H7 (cell line): Measurements from ENCODE around the gene ZNF354C. TPM values are rescaled to one million over a fixed set of nuclear protein-coding genes. Genes with fewer than 3 reads are reported as not detected.
"Not testable (repeated sequence)": the region's sequence is repeated elsewhere in the genome, so short reads cannot be mapped to it uniquely, and the experiment has no call there.

Experiments used
- DNase-seq: peaks from one replicate; pipeline ENCODE4 v3.0.0; 2012
- H3K27me3 ChIP-seq: 2 replicates; pipeline ENCODE4 v1.6.0; 2011; ENCODE audit warnings: mild to moderate bottlenecking, low read length; ENCODE audit not compliant: control insufficient read depth, insufficient read depth
- H3K36me3 ChIP-seq: replicated peaks from 2 replicates; pipeline ENCODE4 v1.5.1; 2011; ENCODE audit warnings: low read length; ENCODE audit not compliant: control insufficient read depth, insufficient read depth
- H3K4me3 ChIP-seq: 2 replicates; pipeline ENCODE4 v1.5.1; 2011; ENCODE audit warnings: low read depth, mild to moderate bottlenecking, control low read depth, low read length, moderate library complexity; ENCODE audit not compliant: insufficient read depth
- total RNA-seq: library from RNA; depleted of rRNA; stranded (reverse); fragments of >200 nt; shearing (Covaris generic); gene quantifications from 2 replicates; pipeline ENCODE4 v1.2.3, GENCODE V29; 2014

ZNF354C gene
- total RNA-seq, 1 experiment from 2014 or later: 0.03 TPM

DNA sequence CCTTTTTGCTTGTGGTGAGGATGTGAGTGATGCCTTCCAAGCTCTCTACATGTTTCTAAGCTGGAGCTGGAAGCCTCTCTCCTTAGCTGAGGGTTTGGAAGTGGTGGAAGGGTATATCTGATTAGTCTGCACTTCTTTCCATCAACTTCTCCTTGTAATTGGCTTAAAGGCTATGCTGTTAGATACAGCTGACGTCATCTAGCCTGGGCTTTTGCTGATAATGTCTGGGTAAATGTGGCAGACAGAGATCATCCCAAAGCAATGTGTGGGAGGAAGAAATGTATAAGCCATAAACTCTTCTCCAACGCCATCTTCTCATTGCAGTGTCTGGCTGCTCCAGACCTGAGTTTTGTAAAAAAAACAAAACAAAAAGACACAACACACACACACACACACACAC, 29.3 kb downstream of the ZNF354C start:
- no peak for DNase-seq
- H3K36me3 ChIP-seq: no peaks in the 10 kb centered on the region
- H3K27me3 ChIP-seq: no peaks in the 10 kb centered on the region
- no peak overlapping the region for H3K4me3 ChIP-seq

DNA sequence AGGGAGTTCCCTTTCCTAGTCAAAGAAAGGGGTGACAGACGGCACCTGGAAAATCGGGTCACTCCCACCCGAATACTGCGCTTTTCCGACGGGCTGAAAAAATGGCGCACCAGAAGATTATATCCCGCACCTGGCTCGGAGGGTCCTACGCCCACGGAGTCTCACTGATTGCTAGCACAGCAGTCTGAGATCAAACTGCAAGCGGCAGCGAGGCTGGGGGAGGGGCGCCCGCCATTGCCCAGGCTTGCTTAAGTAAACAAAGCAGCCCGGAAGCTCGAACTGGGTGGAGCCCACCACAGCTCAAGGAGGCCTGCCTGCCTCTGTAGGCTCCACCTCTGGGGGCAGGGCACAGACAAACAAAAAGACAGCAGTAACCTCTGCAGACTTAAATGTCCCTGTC, 41.1 kb downstream of the ZNF354C start:
- H3K27me3 ChIP-seq, H3K4me3 ChIP-seq, H3K36me3 ChIP-seq, DNase-seq: not testable (repeated sequence)

DNA sequence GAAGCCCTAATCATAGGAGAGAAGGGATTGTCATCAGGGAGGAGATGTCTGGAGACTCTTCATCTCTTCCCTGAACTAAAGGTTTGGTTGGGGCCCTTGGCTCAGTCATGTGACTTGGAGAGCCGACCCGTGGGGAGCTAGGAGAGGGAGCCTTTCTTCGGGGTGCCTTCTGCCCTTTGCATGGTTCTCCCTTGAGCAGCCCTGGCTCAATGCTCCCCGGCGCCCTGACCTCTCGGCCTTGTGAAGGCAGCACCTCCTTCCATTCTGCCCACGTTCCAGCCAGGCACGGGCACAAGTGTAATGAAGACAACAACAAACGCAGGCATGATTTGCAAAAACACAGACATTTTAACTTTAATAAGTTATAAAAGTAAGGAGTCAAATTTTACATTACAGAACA, 50.4 kb downstream of the ZNF354C start:
- no peak overlapping the region for H3K4me3 ChIP-seq
- H3K27me3 ChIP-seq: no peaks in the 10 kb centered on the region
- no peak for DNase-seq
- no peaks in the 10 kb centered on the region for H3K36me3 ChIP-seq

DNA sequence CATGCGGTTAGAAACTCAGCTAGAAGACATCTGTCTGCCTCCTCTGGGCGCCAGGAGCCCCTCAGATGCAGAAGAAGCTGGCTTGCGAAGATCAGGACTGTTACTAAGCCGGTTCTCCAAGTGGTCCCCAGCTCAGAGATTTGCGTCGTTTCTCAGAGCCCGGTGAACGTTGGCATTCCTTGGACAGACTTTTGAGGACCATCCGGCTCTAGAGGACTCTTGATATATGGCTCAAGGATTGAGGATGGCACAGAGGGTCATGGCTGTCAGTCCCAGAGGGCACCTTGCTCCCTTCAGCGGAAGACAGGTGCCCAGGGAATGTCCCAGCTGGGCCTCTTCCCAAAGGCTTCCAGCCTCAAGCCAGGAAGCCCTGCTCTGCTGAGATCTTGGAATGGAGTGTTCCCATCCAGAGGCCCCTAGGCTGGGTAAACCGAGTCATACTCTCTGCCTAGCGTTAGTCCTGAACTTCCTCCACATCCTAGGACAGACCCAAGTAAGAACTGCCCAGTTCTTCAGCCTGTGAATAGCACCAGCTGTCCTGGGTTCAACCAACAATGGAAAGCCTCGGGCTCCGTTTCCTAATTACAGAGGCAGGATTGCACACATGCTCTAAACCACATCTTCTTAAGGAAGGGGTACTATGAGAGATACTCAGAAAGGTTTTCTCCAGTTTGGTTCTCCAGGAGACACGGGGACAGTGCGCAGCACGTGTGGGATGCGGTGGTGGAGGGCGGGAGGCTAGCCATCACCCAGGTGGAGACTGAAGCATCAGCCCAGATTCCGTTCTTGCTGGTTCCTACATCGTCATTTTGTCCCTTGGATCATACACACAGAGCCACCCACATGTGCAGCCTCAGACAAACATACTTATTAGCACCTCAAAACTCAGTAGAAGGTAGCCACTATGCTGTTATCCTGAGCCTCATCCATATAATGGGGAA, 51.4 kb downstream of the ZNF354C start:
- Histone ChIP-seq H3K4me3 (no peak overlapping the region), H3K36me3 (no peaks in the 10 kb centered on the region), H3K27me3 (no peaks in the 10 kb centered on the region)
- no peak for DNase-seq

DNA sequence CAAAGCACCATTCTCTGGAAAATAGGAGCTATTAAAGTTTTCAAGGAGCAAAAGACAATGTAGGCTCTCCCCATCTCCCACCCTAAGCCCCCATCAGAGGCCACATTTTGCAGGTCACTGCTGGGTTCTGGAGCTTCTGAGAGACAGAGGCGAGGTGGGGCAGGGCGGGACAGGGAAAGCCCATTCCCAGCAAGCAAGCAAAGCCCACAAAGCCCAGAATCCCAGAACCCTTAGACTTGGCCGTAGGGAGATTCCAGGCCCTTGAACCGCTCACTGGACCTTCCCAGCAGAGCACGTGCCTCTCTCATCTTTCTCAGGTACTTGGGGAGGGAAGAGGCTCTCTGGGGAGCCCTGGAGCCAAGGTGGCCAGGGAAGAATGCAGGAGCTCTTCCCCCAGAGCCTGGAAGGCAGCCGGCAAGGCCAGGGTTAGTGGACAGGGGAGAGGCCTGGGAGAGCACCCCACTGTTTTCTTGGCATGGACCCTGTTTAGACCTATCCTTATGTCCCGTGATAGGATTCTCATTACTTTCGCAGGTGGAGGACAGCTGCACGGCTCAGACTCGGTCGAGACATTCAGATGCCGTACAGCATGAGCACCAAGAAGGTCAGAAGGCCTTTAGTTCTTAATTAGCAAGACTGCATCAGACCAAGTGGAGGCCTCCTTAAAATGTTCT, 52.4 kb downstream of the ZNF354C start:
- H3K36me3 ChIP-seq: no peaks in the 10 kb centered on the region
- DNase-seq: no peak
- no peak overlapping the region for H3K4me3 ChIP-seq
- no peaks in the 10 kb centered on the region for H3K27me3 ChIP-seq

DNA sequence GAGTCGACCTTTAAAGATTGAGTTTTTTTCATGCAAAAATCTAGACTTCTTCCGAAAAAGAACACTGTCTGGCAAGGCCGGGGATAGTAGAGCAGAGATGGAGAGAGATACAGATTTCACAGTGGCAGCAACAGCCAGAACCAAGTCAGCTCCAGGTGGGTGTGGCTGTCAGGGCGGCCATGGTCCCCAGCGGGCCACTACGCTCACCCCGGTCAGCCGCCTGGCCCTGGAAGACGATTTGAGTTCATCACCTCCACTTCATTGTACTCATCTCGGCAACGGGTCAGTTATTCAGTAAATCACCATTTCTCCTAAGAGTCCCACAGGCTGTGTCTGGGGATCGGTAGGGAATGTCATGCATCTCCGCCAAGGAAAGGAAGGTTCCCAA, 53.0 kb downstream of the ZNF354C start:
- H3K4me3 ChIP-seq: no peak overlapping the region
- H3K27me3 ChIP-seq: no peaks in the 10 kb centered on the region
- DNase-seq: peak; percentile 9
- no peaks in the 10 kb centered on the region for H3K36me3 ChIP-seq

DNA sequence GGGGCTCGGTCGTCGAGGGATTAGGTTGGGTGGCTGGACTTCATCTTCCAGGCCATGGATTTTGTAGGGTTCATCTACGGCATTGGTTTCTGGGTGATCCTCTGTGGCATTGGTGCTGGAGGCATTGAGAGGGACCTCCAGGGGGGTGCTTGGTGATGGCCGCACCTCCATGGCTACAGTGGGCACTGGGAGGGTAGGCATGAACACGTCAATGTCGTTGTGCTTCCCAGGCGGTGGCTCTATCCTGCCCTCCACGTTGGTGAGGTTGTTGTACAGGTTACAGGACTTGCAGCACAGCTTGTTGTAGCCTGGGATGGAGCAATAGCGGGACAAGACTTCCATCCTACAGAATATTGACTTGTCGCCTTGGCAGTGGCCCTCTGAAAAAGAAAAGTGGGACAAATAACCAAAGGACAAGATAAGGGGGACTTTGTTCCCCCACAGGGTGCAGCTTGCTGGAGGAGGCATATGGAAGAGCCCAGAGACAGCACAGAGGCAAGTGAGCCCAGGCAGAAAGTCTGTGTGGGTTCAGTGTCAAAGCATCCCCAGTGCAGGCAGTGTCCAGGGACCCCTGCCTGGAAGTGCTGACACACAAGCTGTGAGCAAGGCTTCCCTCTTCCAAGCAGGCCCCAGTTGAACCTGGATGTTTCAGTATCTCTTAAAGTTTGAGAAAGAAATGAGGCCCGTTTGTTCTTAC, 53.9 kb downstream of the ZNF354C start:
- DNase-seq: peak; percentile 12

DNA sequence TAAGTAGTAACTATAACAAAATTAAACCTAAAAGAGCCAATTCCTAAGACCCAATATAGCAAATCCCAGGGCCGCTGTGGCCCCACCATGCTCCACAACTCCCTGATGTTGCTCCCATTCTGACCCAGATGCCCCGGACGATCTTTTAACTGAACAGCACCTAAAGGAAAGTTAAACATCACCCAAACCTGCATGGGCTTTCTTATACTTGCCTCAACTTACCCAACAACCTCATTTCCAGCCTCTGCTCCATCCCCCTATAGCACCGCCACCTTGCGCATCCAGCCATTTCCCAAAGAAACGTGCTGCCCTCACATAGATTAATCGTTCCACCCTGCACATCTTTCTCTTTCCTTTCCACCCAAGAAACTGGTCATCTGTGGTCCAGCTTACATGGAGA, 54.6 kb downstream of the ZNF354C start:
- no peaks in the 10 kb centered on the region for H3K27me3 ChIP-seq
- no peaks in the 10 kb centered on the region for H3K36me3 ChIP-seq
- DNase-seq: peak; percentile 8
- H3K4me3 ChIP-seq: no peak overlapping the region

More for the DNA sequence above, 53.9 kb downstream of the ZNF354C start:
- Histone ChIP-seq H3K4me3 (no peak overlapping the region), H3K36me3 (no peaks in the 10 kb centered on the region), H3K27me3 (no peaks in the 10 kb centered on the region)

DNA sequence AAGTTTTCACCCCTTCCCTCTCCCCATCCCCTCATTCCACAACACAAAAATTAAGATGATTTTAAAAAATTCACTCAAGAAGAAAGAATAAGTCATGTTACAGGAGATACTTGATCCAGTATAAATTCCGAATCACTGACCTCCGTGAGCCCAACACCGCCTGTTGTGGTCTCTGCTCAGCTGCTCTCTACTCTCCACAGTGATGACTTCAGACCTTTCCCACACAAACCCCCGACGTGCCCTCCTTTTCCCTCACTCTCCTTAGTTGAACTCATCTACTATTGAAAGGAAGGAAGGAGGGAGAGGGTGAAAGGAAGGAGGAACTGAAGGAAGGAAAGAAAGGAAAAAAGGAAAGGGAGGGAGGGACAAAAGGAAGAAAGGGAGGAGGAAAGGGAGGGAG, 55.1 kb downstream of the ZNF354C start:
- no peaks in the 10 kb centered on the region for H3K36me3 ChIP-seq
- no peak for DNase-seq
- no peaks in the 10 kb centered on the region for H3K27me3 ChIP-seq
- no peak overlapping the region for H3K4me3 ChIP-seq

DNA sequence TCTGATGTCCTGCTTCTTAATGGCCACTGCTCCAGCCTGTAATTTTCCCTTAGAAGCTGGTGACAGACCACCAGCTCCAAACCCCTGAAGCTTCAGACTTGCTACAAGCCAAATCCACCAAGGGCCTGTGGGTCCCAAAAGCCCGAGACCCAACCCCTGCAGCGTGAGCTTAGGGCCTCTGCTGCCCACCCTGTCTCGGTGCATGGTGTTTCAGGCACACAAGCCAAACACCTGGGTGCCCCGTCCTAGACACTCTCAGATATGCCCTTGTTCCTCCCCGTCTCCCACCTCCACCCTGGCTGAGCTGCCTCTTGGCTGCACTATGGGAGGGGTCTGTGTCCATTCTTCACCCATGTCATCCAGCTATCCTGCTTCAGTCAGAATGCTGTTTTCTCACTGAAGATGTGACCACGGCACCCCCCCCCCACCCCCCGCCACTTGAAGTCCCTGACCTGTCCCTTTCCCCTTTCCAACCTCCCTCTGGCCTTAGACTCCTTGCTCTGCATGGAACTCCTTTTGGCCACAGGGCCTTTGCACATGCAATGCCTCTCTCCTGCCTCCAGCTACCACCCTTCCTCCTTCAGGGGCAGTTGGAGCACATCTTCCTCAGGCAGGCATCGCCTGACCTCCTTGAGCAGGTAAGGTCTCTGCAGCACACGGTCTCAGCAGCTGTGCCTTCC, 55.8 kb downstream of the ZNF354C start:
- Histone ChIP-seq H3K4me3 (no peak overlapping the region), H3K36me3 (no peaks in the 10 kb centered on the region), H3K27me3 (no peaks in the 10 kb centered on the region)
- DNase-seq: no peak

DNA sequence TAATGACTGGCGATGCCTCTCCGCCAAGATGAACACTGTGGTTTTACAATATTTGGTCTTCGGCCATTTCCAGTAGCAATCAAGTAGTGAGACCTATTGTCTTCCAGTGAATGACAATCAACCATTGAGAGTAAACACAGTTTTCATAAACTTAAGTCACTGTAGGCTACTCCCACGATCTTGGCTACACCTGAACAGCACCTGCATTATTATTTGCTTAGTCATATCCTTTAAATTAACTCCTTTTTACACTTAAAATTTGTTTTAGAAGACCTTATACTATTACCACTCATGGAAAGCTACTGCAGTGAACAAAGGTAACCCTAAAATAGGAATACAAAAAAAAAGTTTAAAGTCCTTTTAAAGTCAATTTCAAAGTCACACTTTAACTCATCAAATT, 58.2 kb downstream of the ZNF354C start:
- DNase-seq: no peak
- Histone ChIP-seq H3K4me3 (no peak overlapping the region), H3K36me3 (no peaks in the 10 kb centered on the region), H3K27me3 (no peaks in the 10 kb centered on the region)

DNA sequence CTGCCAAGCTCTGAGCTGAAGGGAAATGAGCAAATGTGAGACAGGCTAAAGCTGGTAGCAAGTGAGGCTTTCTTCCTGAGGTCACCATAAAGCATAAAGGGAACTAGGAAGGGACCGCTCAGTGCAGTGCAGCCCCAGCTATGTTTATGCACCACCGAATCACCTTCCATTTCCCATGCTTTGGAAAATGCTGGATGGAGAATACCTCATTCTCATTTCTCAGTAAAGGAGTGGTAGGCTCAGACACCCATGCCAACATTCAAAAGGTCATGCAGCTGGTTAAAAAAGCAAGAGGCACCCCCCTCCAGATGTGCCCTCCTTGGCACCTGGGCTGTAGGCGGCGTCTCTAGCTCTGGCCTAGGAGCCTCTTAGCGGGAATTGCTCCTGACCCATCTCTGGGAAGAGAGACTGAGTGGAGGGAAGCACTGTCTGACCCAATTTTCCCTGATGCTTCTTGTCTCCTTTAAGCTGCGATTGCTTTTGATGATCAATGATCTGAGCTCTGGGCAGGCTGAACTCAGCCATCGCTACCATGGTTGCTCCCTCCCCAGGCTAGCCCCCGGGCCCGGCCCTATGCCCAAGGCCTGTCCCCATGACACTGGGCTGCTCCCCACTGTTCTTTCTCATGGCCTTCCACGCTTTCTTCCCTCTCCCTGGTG, 58.7 kb downstream of the ZNF354C start:
- Histone ChIP-seq H3K27me3 (no peaks in the 10 kb centered on the region), H3K36me3 (no peaks in the 10 kb centered on the region), H3K4me3 (no peak overlapping the region)
- DNase-seq: peak; percentile 16

DNA sequence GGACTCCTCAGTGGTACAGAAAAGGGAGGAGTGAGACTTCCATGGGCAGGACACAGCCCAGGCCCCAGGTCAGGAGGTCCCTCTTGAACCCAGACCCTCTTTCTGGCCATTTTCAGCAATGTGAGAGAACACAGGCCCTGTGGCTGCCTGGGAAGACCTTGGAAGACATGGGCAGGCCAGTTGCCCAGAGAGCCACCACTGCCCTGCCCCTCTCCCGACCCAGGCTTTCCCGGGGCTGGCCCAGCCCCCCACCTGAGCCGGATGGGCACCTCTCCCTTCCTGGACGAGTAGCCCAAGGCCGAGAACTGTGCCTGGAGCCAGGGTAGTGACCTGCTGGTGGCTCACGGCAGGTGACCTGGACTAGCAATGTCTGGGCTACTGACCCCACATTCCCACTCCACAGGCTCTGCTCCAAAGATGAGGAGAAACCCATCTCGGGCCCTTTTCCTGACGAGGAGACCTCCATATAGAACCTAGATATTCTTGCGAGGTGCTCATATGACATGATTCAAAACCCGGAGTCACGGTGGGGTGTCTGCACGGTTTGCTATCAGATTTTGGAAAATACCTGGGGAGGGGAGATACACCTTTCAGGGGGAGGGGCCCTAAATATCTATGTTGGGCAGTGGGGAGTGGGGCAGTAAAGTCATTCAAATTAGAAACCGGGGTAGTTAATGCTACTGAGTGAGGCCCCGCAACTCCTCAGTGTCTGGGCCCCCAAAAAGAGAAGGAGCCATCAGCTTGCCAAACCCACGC, 59.4 kb downstream of the ZNF354C start:
- peak; percentile 22 for DNase-seq
- Histone ChIP-seq H3K4me3 (no peak overlapping the region), H3K36me3 (no peaks in the 10 kb centered on the region), H3K27me3 (no peaks in the 10 kb centered on the region)
